Measurements from ENCODE around the gene HDAC7.

- TF ChIP-seq, protein P1, sequence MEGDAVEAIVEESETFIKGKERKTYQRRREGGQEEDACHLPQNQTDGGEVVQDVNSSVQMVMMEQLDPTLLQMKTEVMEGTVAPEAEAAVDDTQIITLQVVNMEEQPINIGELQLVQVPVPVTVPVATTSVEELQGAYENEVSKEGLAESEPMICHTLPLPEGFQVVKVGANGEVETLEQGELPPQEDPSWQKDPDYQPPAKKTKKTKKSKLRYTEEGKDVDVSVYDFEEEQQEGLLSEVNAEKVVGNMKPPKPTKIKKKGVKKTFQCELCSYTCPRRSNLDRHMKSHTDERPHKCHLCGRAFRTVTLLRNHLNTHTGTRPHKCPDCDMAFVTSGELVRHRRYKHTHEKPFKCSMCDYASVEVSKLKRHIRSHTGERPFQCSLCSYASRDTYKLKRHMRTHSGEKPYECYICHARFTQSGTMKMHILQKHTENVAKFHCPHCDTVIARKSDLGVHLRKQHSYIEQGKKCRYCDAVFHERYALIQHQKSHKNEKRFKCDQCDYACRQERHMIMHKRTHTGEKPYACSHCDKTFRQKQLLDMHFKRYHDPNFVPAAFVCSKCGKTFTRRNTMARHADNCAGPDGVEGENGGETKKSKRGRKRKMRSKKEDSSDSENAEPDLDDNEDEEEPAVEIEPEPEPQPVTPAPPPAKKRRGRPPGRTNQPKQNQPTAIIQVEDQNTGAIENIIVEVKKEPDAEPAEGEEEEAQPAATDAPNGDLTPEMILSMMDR (IDR thresholded peaks at IDR 0.05; ENCODE audit: low read depth, low read length, missing input control): no peak
- TF ChIP-seq ATF3 (IDR thresholded peaks at IDR 0.05): no peak
- TF ChIP-seq TAF1 (conservative IDR thresholded peaks at IDR 0.05): no peak
- TF ChIP-seq ZBTB33 (IDR thresholded peaks at IDR 0.05): no peak
- no peak for TF ChIP-seq RAD21 (IDR thresholded peaks at IDR 0.05)
- TF ChIP-seq, protein P2, sequence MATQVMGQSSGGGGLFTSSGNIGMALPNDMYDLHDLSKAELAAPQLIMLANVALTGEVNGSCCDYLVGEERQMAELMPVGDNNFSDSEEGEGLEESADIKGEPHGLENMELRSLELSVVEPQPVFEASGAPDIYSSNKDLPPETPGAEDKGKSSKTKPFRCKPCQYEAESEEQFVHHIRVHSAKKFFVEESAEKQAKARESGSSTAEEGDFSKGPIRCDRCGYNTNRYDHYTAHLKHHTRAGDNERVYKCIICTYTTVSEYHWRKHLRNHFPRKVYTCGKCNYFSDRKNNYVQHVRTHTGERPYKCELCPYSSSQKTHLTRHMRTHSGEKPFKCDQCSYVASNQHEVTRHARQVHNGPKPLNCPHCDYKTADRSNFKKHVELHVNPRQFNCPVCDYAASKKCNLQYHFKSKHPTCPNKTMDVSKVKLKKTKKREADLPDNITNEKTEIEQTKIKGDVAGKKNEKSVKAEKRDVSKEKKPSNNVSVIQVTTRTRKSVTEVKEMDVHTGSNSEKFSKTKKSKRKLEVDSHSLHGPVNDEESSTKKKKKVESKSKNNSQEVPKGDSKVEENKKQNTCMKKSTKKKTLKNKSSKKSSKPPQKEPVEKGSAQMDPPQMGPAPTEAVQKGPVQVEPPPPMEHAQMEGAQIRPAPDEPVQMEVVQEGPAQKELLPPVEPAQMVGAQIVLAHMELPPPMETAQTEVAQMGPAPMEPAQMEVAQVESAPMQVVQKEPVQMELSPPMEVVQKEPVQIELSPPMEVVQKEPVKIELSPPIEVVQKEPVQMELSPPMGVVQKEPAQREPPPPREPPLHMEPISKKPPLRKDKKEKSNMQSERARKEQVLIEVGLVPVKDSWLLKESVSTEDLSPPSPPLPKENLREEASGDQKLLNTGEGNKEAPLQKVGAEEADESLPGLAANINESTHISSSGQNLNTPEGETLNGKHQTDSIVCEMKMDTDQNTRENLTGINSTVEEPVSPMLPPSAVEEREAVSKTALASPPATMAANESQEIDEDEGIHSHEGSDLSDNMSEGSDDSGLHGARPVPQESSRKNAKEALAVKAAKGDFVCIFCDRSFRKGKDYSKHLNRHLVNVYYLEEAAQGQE (IDR thresholded peaks at IDR 0.05): no peak
- no peak for TF ChIP-seq GABPA (IDR thresholded peaks at IDR 0.05 in 1 of 2, conservative IDR thresholded peaks at IDR 0.05 in 1 of 2)
- TF ChIP-seq HNF4G (IDR thresholded peaks at IDR 0.05): no peak
- no peak for TF ChIP-seq RXRA (IDR thresholded peaks at IDR 0.05)
- no peak for TF ChIP-seq FOXA2 (IDR thresholded peaks at IDR 0.05)
- TF ChIP-seq SP1 (IDR thresholded peaks at IDR 0.05): no peak
- no peak for TF ChIP-seq YY1 (IDR thresholded peaks at IDR 0.05)
These were observed 15.5 kb downstream of the HDAC7 start for GRCh38 chr12:47804171-47804570.

Measured in liver (tissue), 3 donors.